HG02610 (cell line): ENCODE results near the gene GRID2.
"Not testable (repeated sequence)": the region's sequence is repeated elsewhere in the genome, so short reads cannot be mapped to it uniquely, and the experiment has no call there.

ENCODE experiments used
- ATAC-seq: cut with Tn5 transposase; IDR thresholded peaks from one replicate; pipeline ENCODE4 v1.9.1; 2021; ENCODE audit warnings: mild to moderate bottlenecking, moderate library complexity; ENCODE audit not compliant: unreplicated experiment

GRID2 gene

DNA sequence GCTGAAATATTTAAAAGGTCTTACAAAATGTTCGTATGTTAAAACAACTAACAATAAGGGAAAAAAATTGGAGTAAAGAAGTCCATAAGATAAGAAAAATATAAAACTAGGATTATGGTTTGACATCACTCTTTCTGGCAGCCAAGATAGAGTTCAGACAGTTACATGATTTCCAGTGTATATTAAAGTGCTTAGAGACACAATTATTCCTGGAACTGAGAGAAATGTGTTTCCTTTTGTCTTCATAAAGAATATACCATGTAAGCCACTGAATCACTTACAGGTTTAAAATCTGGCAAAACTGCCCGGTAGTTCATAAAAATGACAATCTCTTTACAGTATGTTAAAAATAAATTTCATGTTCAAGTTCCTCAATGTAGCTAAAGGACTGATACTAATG lies 986.1 kb downstream of the GRID2 start:
- ATAC-seq, result no peak

DNA sequence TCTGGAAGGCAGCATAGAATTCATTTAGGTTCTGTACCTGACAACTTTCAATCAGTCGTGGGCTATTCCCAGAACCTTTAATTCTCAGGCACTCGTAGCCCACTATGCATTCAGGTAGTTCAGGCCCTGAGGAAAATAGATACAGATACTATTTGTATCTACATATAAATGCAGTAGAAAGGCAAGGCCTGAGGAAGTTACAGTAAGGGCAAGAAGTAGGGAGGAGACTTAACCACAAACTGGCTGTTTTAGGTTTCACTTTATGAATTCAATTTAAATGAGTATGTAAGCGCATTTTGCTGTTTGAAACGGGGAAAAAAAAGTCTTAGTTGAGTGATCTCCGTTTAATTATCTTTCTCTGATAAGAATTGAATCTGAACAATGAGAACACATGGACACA lies 995.4 kb downstream of the GRID2 start:
- peak; percentile 55 for ATAC-seq

DNA sequence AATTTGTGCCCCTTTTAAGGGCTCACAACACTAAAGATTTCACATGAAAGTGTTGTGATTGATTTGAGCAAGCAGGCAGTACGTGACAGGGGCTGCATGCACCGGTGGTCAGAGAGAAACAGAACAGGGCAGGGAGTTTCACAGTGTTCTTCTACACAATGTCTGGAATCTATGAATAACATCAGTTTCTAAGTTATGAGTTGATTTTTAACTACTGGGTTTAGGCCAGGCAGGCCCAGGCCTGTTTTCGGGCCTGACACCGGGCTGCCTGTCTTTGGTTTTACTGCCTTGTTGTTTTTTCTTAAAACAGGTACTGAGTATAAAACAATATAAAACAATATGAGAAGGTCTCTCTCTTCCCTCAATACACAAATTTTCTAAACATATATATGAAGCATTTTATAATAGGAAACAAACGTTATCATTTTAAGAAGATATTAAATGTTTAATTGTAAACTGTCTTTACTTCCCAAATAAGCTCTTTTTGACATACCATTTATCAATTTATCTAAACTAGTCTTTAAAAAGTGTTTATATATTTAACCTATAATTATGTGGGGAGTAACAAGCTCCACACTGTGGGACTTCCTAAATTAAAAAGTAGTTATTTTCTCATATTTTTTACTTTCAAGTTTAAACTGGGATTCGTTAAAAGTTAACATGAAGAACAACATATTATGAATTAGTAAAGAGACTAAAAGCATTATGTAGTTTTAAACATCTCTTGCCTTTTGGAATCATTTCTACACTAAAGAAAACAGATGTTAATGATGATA lies 997.2 kb downstream of the GRID2 start:
- ATAC-seq, result not testable (repeated sequence)

DNA sequence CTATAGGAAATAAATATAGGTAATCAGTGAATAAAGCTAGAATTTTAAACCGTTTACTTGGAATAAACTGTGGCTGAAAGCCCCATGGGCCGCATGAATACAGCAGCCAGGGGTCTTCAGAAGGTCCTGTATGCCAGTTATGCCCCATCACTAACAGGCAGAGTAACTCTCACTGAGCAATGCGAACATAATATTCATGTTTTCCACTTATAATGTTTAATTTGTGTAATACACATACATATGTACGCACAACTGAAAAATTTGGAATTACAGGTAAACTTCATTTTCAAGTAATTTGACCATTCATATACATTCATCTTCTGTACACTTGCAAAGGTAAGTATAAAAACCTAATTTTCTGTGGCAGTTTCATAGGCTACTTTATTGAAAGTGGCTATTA lies 998.5 kb downstream of the GRID2 start:
- no peak for ATAC-seq

DNA sequence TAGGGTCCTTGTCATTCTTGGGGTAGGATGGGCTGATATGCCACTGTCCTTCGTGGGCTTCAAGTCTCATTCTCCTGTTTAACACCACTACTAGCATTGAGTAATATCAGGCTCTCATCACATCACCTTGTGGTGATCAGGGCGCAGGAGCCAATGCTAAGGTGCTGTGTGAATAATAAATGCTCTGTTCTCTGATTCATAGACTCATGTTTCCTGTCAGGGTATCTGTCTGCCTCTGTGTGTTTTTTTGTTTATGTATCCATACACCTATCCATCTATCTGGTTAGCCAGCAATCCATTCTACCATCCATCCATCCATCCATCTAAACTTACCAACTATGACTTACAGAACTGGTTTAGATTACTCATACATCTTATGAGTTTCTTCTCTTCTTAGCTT lies 999.7 kb downstream of the GRID2 start:
- ATAC-seq, result no peak

DNA sequence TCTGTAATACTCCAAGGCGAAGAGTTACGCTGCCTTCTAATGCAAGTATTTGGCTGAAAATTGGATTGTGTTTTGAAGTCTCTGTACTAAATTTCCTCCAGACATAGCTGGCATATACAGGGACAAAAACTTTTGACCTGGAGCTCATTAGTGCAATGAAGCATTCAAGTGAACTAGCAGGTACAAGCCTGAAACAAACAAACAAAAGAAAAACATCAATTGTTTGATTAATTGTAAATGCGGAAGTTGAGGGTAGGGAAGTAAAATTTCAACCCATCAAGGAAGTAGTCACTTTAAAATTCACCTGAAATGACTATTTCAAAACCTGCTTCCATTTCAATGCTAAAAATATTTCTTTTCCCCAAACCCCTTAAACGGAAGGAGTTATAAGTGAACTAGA lies 1008.5 kb downstream of the GRID2 start:
- ATAC-seq, result no peak

DNA sequence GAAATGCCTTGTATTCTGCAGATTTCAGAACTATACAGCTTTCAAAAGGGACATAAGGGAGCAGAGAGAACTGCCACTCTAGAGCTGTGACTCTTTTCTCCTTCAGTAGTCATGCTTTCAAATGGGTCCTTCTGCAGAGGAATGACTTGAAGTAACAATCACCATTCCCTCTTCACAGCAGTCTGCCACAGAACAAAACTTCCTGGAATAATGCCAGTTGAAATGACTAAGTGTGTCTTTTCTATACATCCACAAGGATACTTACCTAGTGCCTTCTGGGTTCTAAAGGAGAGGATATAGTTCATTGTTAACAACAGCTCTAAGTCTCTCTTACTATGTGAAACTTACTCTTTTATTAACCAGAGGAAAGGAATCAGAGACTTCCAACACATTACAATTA lies 1009.4 kb downstream of the GRID2 start:
- no peak for ATAC-seq

DNA sequence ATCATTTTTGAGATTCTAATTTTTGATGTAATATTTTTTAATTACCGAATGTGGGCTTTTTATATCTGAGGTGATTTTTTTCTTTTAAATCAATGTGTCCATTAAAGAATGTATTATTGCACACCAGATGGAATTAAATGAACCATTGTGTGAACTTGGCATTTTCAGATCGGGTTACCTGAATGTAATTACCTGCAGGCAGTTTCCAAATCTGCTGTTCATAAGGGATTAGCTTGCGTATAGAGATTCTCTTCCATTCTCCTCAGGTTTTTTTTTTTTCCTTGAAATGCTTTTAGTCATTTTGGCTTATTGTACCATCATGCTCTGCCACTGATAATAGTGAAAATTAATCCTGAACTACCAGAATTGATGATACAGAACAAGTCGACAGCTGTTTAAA lies 1013.3 kb downstream of the GRID2 start:
- no peak for ATAC-seq

DNA sequence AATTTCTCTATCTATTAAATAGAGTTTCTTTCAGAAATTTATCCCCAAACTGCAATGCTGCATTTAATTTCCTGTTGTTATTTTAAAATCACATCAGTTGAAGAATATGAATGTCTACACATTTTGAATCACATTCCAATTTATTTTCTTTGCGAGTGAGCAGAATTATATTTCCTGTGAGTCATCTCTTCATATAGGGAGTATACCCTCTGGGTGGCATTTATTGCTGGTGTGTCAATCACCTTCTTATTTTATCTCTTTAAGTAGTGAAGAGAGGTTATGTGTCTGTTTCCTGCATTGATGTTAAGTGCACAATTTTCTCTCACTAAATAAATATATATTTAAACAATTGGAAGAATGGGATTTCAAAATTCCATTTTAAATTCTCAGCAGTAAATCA lies 1013.8 kb downstream of the GRID2 start:
- no peak for ATAC-seq

DNA sequence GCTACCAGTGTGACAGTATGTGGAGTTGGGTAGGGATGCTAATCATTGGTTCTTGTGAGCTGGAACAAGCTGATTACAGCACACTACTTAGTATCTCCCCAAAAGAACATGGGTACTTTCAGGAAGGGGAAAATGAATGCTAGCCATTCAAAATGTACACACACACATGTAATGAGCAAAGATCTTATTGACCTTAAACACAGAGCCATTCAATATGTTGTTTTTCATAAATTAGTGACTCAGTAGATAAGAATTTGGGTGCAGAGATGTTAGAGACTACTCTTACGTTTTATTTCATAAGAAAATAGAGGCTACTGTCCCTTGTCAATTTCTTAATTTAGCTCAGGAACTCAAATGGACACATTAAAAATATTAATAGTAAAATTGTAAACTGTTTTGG lies 1015.3 kb downstream of the GRID2 start:
- no peak for ATAC-seq

DNA sequence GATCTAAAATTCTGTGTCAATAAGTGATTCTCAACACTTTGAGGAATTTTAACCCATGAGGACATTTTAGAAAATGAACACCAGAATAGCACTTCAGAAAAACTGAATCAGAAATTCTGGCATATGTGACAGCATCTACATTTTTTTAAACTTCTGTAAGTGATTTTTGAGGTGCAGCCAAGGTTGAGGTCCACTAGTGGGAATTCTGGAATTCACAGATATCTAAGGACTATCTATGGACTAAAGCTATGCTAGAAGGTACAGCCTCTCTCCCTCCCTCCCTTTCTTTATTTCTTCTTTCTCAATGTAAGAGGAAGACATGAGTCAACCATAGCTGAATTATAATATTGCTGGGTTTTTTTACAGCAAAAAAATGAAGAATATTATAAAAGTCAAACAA lies 1016.6 kb downstream of the GRID2 start:
- no peak for ATAC-seq

DNA sequence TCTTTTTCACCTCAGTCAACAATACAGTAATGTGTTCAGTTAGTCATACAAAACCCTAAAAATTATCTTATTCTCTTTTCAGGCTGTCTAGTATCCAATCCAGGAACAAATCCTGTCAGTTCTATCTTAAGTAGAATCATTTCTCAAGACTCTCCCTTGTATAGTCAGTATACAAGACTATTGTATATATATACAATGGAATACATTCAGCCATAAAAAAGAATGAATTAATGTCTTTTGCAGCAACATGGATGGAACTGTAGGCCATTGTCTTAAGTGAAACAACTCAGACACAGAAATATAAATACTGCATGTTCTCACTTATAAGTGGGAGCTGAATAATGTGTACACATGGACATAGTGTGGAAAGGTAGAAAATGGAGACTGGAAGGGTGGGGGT lies 1023.6 kb downstream of the GRID2 start:
- no peak for ATAC-seq

DNA sequence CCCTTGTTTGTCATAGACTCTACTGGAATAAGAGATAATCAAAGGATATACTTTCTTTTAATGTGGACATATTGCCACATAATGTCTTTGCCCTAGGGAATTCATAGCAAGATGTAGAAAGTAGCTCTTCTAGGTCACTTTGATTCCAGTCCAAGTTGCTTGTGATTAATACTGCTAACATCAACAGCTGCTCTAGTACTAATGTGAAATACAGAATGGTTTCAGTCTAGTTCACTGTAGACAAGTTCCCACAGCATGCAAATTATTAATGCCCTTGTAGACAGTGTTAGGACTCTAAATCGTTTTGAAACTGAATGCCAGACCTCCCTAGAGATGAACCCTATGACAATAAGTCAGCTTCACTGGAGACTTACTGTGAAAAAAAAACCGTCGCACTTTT lies 1030.2 kb downstream of the GRID2 start:
- ATAC-seq, result peak; percentile 98

DNA sequence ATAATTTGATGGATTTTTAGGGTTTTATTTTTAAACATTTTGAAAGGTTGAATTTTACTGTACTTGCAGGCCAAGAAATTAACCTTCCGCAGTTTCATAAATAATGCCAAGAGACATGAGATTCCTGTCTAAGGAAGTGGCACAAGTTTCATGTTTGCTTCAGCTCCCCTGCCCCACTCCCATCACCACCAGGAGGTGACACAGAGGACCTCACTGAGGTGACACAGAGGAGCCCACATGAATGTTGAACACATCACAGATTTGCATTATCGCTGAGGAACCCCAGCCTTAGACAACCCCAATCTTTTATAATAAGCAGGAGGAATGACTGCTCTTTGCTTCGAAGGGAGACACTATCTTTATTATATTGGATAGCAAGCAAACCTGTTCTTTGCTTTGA lies 1033.4 kb downstream of the GRID2 start:
- no peak for ATAC-seq

DNA sequence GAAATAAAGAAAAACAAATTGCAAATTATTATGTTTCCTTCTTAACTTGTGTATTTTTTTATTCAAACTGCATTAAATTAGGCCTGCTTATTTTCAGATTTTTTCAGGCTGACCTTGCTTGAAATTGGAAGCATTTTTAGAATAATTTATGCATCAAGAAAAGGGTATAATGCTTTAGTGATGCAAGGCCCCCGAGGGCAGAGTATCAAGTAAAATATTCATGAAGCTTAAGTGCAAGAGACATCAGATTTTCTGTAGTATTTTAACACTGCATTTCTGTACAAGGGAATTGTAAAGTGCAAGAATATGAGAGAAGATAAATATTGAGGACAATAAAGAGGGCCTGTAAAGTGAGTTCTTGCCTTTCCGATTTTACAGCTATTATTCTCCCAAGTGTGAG lies 1039.0 kb downstream of the GRID2 start:
- ATAC-seq, result no peak

DNA sequence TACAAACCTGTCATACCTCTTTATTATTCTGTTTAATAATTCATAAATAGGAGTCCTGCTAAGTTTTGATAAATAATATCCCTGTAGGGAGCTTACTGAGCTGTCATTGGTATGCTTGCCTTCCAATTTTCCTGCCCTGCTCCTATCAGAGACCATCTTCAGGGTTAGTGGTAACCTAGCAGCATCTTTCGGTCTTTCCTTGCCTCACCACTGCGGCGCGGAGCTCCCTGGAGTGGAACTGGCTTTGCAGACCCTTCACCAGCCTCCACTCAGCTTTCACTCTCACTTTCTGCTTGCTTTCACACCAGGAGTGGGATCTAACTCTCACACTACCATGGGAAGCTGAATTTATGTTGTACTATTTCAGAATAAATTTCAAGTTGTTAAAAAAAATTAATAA lies 1043.1 kb downstream of the GRID2 start:
- ATAC-seq, result no peak

DNA sequence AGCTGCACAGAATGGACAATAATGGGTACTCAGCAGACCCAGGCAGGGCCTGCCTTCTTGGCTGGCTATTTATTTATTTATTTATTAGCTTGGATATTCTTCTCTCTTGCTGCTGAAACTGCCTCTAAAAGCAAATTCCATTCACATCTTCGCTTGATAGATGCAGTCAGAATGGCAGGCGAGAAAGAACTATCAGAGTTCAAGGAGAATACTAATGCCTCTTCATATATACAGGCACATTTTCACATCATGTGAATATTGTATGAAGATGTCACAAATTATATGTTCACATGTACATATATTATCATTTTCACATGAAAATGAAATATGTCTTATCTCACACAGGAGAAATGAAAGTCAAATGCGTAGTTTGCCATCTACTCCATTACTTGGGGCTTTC lies 1045.1 kb downstream of the GRID2 start:
- no peak for ATAC-seq

DNA sequence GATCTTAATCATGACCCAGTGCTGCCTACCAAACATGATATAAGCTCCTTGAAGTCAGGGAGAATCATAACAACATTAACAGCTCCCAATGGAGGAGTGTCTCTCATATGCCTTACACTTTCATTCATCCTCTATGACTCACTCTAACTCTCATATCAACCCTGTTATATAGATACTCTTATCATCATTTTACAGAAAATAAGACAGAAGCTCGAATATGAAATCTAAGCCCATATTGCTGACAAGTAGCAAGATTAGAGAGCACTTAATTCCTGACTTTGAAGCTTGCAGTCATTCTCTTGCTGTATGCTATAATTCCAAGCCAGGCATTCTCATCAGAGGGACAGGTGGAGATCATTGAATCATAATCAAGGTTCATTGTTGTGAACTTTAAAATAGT lies 1048.1 kb downstream of the GRID2 start:
- no peak for ATAC-seq

DNA sequence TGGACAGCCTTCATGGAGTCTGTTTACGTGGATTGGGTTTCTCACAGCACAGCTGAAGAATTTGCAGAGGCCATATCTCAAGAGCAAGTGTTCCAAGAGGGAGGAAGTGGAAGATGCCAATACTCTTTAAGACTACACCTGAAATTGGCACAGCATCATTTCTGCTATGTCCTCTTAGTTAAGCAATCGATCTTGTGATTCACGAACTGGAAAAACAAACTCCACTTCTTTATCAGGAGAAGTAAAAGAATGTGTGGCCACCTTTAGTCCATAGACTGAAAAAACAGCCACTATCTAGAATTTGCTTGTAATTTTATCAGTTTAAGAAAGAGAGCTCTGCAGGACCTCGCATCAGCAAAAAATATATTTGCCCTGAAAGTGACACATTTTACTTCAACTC lies 1051.6 kb downstream of the GRID2 start:
- no peak for ATAC-seq

DNA sequence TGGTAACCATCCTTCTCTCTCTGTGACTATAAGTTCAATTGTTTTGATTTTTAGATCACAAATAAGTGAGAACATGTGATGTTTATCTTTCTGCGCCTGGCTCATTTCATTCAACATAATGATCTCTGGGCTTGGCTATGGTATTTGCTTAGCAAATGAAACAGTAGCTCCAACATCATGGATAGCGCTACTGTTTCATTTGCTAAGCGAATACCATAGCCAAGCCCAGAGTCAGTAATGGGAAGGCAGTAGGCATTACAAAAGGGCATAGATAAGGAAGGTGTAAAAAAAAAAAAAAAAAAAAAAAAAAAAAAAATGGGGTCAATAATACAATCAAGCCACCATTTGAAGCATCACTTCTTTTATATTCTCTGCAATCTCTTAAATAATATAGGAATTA lies 1055.8 kb downstream of the GRID2 start:
- ATAC-seq, result no peak

DNA sequence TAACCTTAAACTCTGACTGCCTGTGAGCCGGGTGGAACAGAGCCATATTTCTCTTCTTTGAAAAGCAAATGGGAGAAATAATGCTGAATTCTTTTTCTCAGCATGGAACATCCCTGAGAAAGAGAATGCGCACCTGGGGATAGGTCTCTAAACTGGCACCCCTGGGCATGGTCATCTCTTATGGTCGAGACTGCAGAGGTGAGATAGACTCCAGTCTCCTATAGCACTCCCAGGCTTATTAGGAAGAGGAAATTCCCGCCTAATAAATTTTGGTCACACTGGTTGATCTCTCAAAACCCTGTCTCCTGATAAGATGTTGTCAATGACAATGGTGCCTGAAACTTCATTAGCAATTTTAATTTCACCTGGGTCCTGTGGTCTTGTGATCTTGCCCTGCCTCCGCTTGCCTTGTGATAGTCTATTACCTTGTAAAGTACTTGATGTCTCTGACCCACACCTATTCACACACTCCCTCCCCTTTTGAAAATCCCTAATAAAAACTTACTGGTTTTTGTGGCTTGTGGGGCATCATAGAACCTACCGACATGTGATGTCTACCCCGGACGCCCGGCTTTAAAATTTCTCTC lies 1062.5 kb downstream of the GRID2 start:
- ATAC-seq, result not testable (repeated sequence)

DNA sequence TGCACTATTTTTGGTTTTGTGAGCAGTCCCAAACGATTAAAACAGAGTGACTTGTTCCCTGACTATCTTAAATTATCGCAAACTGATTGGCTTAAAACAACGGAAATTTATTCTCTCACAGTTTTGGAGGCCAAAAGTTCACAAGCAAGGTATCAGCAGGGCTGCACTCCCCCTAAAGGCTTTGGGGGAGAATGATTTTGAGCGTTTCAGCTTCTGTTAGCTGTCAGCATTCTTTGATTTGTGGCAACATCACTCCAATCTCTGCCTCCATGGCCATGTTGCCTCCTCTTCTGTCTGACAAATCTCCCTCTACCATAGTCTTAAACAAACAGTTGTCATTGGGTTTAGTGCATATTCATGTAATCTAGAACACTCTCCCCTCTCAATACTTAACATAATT lies 1065.2 kb downstream of the GRID2 start:
- no peak for ATAC-seq

DNA sequence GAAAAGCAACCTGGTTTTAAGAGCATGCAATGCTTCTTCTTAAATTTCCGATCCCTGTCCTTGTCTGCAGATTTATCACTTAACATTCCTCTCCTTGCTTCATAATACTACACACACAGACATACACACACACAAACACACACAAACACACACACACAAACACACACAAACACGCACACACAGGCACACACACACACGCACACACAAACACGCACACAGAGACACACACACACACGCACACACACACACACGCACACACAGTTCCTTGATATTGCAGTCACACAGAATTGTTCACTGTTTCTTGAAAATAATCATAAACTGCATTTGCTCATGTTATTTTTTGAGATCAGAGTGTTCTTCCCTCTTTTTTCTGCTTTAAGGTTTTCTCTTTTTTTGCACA lies 1066.5 kb downstream of the GRID2 start:
- ATAC-seq, result no peak
